T47D (cell line): ENCODE data around the gene TIGD1.

Experiments
- DNase-seq, 2 experiments: peaks; one replicate each; pipeline versions ENCODE4 v3.0.0 to v3.0.0-alpha.2; 2011 to 2012; ENCODE audit warnings: low read depth in 1 of 2, low spot score in 1 of 2
- JUND ChIP-seq: IDR thresholded peaks from 2 replicates; pipeline ENCODE4 v1.6.1; 2012; ENCODE audit warnings: low read depth
- in situ Hi-C: cut with HindIII; loops from 2 replicates; pipeline ENCODE4 v1.10.0; 2016; ENCODE audit warnings: low sequenced_read_pairs, low pct_unique_long_range_greater_than_20kb

Gene TIGD1

GRCh38 chr2:232504438-232504837 lies 45.9 kb downstream of the TIGD1 start:
- TF ChIP-seq JUND, result no peak
- in situ Hi-C loops, result no loop called here
- peak in 1 of 2 experiments; percentile 14 for DNase-seq

- no peak for DNase-seq
- in situ Hi-C loops, result no loop called here
- TF ChIP-seq JUND, result no peak
Measured at GRCh38 chr2:232503809-232504323, 46.5 kb downstream of the TIGD1 start.

- no peak for TF ChIP-seq JUND
- DNase-seq, result peak in 1 of 2 experiments; percentile 13
- in situ Hi-C loops, result no loop called here
Measured at GRCh38 chr2:232502911-232503808, 47.2 kb downstream of the TIGD1 start.

GRCh38 chr2:232502511-232502910 lies 47.8 kb downstream of the TIGD1 start:
- DNase-seq, result no peak
- in situ Hi-C loops, result no loop called here
- no peak for TF ChIP-seq JUND

- no peak for TF ChIP-seq JUND
- in situ Hi-C loops, result no loop called here
Measured at GRCh38 chr2:232501794-232502390, 48.5 kb downstream of the TIGD1 start.

GRCh38 chr2:232501331-232501771 lies 49.0 kb downstream of the TIGD1 start:
- in situ Hi-C loops, result no loop called here
- DNase-seq, result no peak

More at GRCh38 chr2:232501794-232502390, 48.5 kb downstream of the TIGD1 start:
- DNase-seq, result no peak

GRCh38 chr2:232498452-232498851 lies 51.9 kb downstream of the TIGD1 start:
- in situ Hi-C loops, result no loop called here
- TF ChIP-seq JUND, result no peak
- DNase-seq, result no peak

More at GRCh38 chr2:232501331-232501771, 49.0 kb downstream of the TIGD1 start:
- no peak for TF ChIP-seq JUND
